Panc1 (cell line): ENCODE measurements around the gene CBX2. TPM values are rescaled to one million over a fixed set of nuclear protein-coding genes. Genes with fewer than 3 reads are reported as not detected.

Experiments
- ATAC-seq: fragments of 200-7000 bp; cut with Tn5 transposase; 2 replicates; pipeline ENCODE4 v1.9.1; 2020; ENCODE audit warnings: mild to moderate bottlenecking, moderate library complexity
- BruUV-seq: library from RNA; stranded (reverse); fragments of 400-500 nt; replicated peaks from 2 replicates; lab custom pipeline; 2021; lab: Mats Ljungman, UMichigan
- CTCF ChIA-PET: fragments of 300-600 bp; sonication (Branson Sonifier 250); formaldehyde crosslinking; loops from one replicate; lab custom pipeline; 2022; ENCODE audit warnings: antibody characterized with exemption; lab: Charles Lee
- POLR2A ChIA-PET: fragments of 300-600 bp; sonication (Branson Sonifier 250); formaldehyde crosslinking; loops from one replicate; lab custom pipeline; 2022; ENCODE audit warnings: antibody characterized with exemption; lab: Charles Lee
- DNase-seq: peaks from one replicate; pipeline ENCODE4 v3.0.0-alpha.2; 2010; ENCODE audit warnings: low read depth, low spot score
- H3K27ac ChIP-seq: 2 replicates; pipeline ENCODE4 v1.5.1; 2011; ENCODE audit warnings: mild to moderate bottlenecking, low read length, inconsistent platforms
- H3K27me3 ChIP-seq: fragments of 200-500 bp; sonication (Bioruptor generic); 2 replicates; pipeline ENCODE4 v1.6.0; 2014; ENCODE audit warnings: low read length, inconsistent platforms; ENCODE audit not compliant: control insufficient read depth, insufficient read depth
- H3K36me3 ChIP-seq: fragments of 200-500 bp; sonication (Bioruptor generic); 2 replicates; pipeline ENCODE4 v1.5.1; 2014; ENCODE audit warnings: inconsistent platforms, mild to moderate bottlenecking, low read length, moderate library complexity; ENCODE audit not compliant: control insufficient read depth, insufficient read depth
- H3K4me1 ChIP-seq: 2 replicates; pipeline ENCODE4 v1.5.1; 2011; ENCODE audit warnings: inconsistent platforms, mild to moderate bottlenecking, low read length, moderate library complexity; ENCODE audit not compliant: control insufficient read depth, insufficient read depth
- H3K4me3 ChIP-seq, 2 experiments: 2 replicates each; pipeline ENCODE4 v1.5.1; 2011 to 2012; ENCODE audit warnings: low read depth in 2 of 2, low read length in 2 of 2, mild to moderate bottlenecking in 2 of 2, inconsistent platforms in 1 of 2, moderate library complexity in 1 of 2
- H3K9me3 ChIP-seq: fragments of 200-500 bp; sonication (Bioruptor generic); 2 replicates; pipeline ENCODE4 v1.5.1; 2014; ENCODE audit warnings: low read depth, mild to moderate bottlenecking, inconsistent platforms, low read length, moderate library complexity; ENCODE audit not compliant: control insufficient read depth, insufficient read depth
- CTCF ChIP-seq: fragments of 450-650 bp; IDR thresholded peaks from 2 replicates; pipeline ENCODE4 v1.5.1; 2017; ENCODE audit warnings: mild to moderate bottlenecking
- POLR2AphosphoS5 ChIP-seq: IDR thresholded peaks from 2 replicates; pipeline ENCODE4 v1.6.1; 2012; ENCODE audit warnings: mild to moderate bottlenecking, low read depth, low read length, moderate library complexity
- REST ChIP-seq, 2 experiments: IDR thresholded peaks; 2 replicates each; pipeline ENCODE4 v1.6.1; 2011 to 2012; ENCODE audit warnings: low read depth in 2 of 2, control low read depth in 1 of 2, low read length in 1 of 2, mild to moderate bottlenecking in 1 of 2, moderate library complexity in 1 of 2; ENCODE audit not compliant: insufficient read depth in 1 of 2
- SIN3A ChIP-seq: IDR thresholded peaks from 2 replicates; pipeline ENCODE4 v1.6.1; 2012; ENCODE audit warnings: low read depth, mild to moderate bottlenecking, low read length, moderate library complexity, borderline replicate concordance; ENCODE audit not compliant: insufficient read depth
- TCF7L2 ChIP-seq: IDR thresholded peaks from 2 replicates; pipeline ENCODE4 v1.6.1; 2011; ENCODE audit warnings: mild to moderate bottlenecking, low read depth, low read length, inconsistent platforms
- in situ Hi-C: cut with HindIII; loops from 2 replicates; pipeline ENCODE4 v1.10.0; 2016; ENCODE audit warnings: low sequenced_read_pairs, low pct_unique_long_range_greater_than_20kb
- intact Hi-C: fragments of 100-400 bp; cut with micrococcal nuclease; formaldehyde crosslinking; loops from one replicate; pipeline ENCODE4 v1.10.0; 2022; ENCODE audit not compliant: unreplicated experiment
- total RNA-seq: library from RNA; stranded (reverse); gene quantifications from one replicate; pipeline ENCODE4 v1.2.1, GENCODE V29; 2021; ENCODE audit not compliant: unreplicated experiment

CBX2 gene
- total RNA-seq, 1 experiment from 2014 or later: 9.0 TPM

- Histone ChIP-seq H3K9me3 (no peaks in the 10 kb centered on the region), H3K36me3 (peaks cover 3% of the 10 kb centered on the region; the same call in 1 of the 2 replicates), H3K27ac (peak overlapping the region; percentile 88), H3K4me3 (peak overlapping the region; percentile 62 to 63), H3K27me3 (no peaks in the 10 kb centered on the region), H3K4me1 (peaks cover 27% of the 10 kb centered on the region)
- ChIA-PET POLR2A (interaction anchor here (0.6 kb wide), 1 partner anchor 127 kb away, joined by 8 read pairs; no protein-coding TSS in a partner anchor), CTCF (interaction anchor here (0.9 to 1.1 kb wide), 2 partner anchors 42 to 46 kb away, joined by 4 to 17 read pairs; partner anchors contain the start of gene CBX4)
- no peak; the same call in 1 of the 2 replicates for TF ChIP-seq TCF7L2
- peak; percentile 80; the same call in 1 of the 2 replicates for TF ChIP-seq SIN3A
- peak; percentile 56; the same call in 1 of the 2 replicates for TF ChIP-seq POLR2AphosphoS5
- ATAC-seq (peak; percentile 39), DNase-seq (peak; percentile 61)
- in situ Hi-C loops (loop anchor here (25.0 kb wide), 1 partner anchor 194 kb away; no protein-coding TSS in a partner anchor), intact Hi-C loops (loop anchor here (5.0 kb wide), 1 partner anchor 199 kb away; no protein-coding TSS in a partner anchor)
- BruUV-seq: no TSS peak
Measured at GRCh38 chr17:79792984-79793923, 15.3 kb downstream of the CBX2 start.

- intact Hi-C loops: loop anchor here (5.0 kb wide), 1 partner anchor 198 kb away; no protein-coding TSS in a partner anchor
- Histone ChIP-seq H3K27me3 (no peaks in the 10 kb centered on the region), H3K36me3 (peaks cover 3% of the 10 kb centered on the region; the same call in 1 of the 2 replicates), H3K9me3 (no peaks in the 10 kb centered on the region), H3K4me3 (peak overlapping the region; percentile 62 to 63), H3K4me1 (peaks cover 33% of the 10 kb centered on the region), H3K27ac (peak overlapping the region; percentile 88)
- ATAC-seq (peak; percentile 31; the same call in 1 of the 2 replicates), DNase-seq (no peak)
- POLR2A ChIA-PET: no interaction called here
- CTCF ChIA-PET: interaction anchor here (1.1 kb wide), 1 partner anchor 45 kb away, joined by 17 read pairs; the partner anchor contains the start of gene CBX4
- 0 out of 2 replicates have a peak, but pooled peaks have one; percentile 3 for TF ChIP-seq POLR2AphosphoS5
- no peak for TF ChIP-seq REST (IDR thresholded peaks at IDR 0.05; ENCODE audit: insufficient read depth in 1 of 2, low read depth in 2 of 2, low read length in 1 of 2)
- TF ChIP-seq TCF7L2: no peak; the same call in 1 of the 2 replicates
- no peak for TF ChIP-seq CTCF
- in situ Hi-C loops: loop anchor here (25.0 kb wide), 1 partner anchor 193 kb away; no protein-coding TSS in a partner anchor
- BruUV-seq: no TSS peak
Measured at GRCh38 chr17:79793924-79794304, 16.0 kb downstream of the CBX2 start.
